Activated naive CD8-positive, alpha-beta T cell treated with anti-CD3 and anti-CD28 coated beads, Interleukin-2, amount 10 ng/mL, durations not matched to agents 7 days and 5 days (primary cell): ENCODE data around the gene MOV10L1. TPM values are rescaled to one million over a fixed set of nuclear protein-coding genes. Genes with fewer than 3 reads are reported as not detected.
A peak's percentile ranks its signal among the peaks of the same experiment; 100 is the strongest.

Source experiments
- ATAC-seq: fragments of 150-1000 bp; cut with Tn5 transposase; one replicate; pipeline ENCODE4 v1.10.0; 2021; ENCODE audit warnings: low read depth, moderate library complexity
- POLR2A ChIA-PET: fragments of 350-600 bp; sonication (Branson Sonifier 250); formaldehyde crosslinking; loops from one replicate; lab custom pipeline; 2021; ENCODE audit warnings: antibody characterized with exemption; lab: Charles Lee
- DNase-seq: peaks from one replicate; pipeline ENCODE4 v3.0.0; 2021
- H3K27ac Mint-ChIP-seq: one replicate; pipeline ENCODE4 v1.8.0; 2022; ENCODE audit warnings: mild to moderate bottlenecking, mixed read lengths
- H3K27me3 Mint-ChIP-seq: one replicate; pipeline ENCODE4 v1.8.0; 2022; ENCODE audit warnings: mild to moderate bottlenecking, moderate library complexity, mixed read lengths
- H3K36me3 Mint-ChIP-seq: one replicate; pipeline ENCODE4 v1.8.0; 2021; ENCODE audit warnings: mild to moderate bottlenecking, mixed read lengths
- H3K4me1 Mint-ChIP-seq: one replicate; pipeline ENCODE4 v1.8.0; 2021; ENCODE audit warnings: mixed read lengths
- H3K4me3 Mint-ChIP-seq: one replicate; pipeline ENCODE4 v1.8.0; 2022; ENCODE audit warnings: mild to moderate bottlenecking, moderate library complexity, mixed read lengths
- H3K9me3 Mint-ChIP-seq: one replicate; pipeline ENCODE4 v1.8.0; 2021; ENCODE audit warnings: mixed read lengths
- total RNA-seq, 2 experiments: library from RNA; stranded (reverse); gene quantifications; one replicate each; pipeline ENCODE4 v1.2.3, GENCODE V29; 2021

Gene MOV10L1
- total RNA-seq, 2 experiments from 2014 or later, result not detected

DNA sequence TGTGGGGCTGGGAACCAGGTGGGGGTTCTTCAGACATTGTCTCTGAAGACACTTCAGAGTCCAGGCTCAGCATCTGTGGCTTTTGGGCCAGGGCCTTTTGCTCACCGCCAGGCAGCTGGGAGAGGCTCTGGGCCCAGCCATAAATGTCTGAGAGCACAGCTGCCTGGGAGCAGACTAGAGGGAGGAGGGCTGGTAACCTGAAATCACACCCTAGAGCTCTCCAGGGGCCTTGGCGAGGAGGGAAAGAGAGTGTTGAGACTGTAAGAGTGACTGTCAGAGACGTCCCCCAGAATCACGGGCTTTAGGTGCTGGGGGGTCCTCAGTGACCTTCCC is 100.0 kb downstream of the MOV10L1 start:
- ATAC-seq, result peak; percentile 4
- POLR2A ChIA-PET, result interaction anchor here (1.0 to 3.1 kb wide), 9 partner anchors 12 to 431 kb away, joined by 3 to 23 read pairs (median 5); partner anchors contain the start of genes LMF2, MLC1, NCAPH2 and SCO2
- H3K4me1 Mint-ChIP-seq, result peaks cover 32% of the 10 kb centered on the region
- no peaks in the 10 kb centered on the region for H3K27me3 Mint-ChIP-seq
- DNase-seq, result no peak
- peak overlapping the region; percentile 98 for H3K27ac Mint-ChIP-seq
- no peaks in the 10 kb centered on the region for H3K9me3 Mint-ChIP-seq
- peaks cover 2% of the 10 kb centered on the region for H3K36me3 Mint-ChIP-seq
- H3K4me3 Mint-ChIP-seq, result peak overlapping the region; percentile 95

- Mint-ChIP-seq H3K27ac (peak overlapping the region; percentile 98), H3K9me3 (no peaks in the 10 kb centered on the region), H3K4me3 (peak overlapping the region; percentile 95), H3K27me3 (no peaks in the 10 kb centered on the region), H3K36me3 (peaks cover 2% of the 10 kb centered on the region), H3K4me1 (peaks cover 32% of the 10 kb centered on the region)
- POLR2A ChIA-PET, result interaction anchor here (0.5 to 3.1 kb wide), 19 partner anchors 9 to 431 kb away, joined by 3 to 23 read pairs (median 6); partner anchors contain the start of genes LMF2, MLC1, NCAPH2 and SCO2
- peak; percentile 53 for ATAC-seq
- DNase-seq, result peak; percentile 87
Observed at GRCh38 chr22:50190182-50190940, 100.6 kb downstream of the MOV10L1 start.

GRCh38 chr22:50190941-50191741 is 101.3 kb downstream of the MOV10L1 start:
- DNase-seq (peak; percentile 69), ATAC-seq (peak; percentile 59)
- Mint-ChIP-seq H3K27me3 (no peaks in the 10 kb centered on the region), H3K4me1 (peaks cover 30% of the 10 kb centered on the region), H3K36me3 (peaks cover 2% of the 10 kb centered on the region), H3K9me3 (no peaks in the 10 kb centered on the region), H3K4me3 (peak overlapping the region; percentile 95), H3K27ac (peak overlapping the region; percentile 98)
- POLR2A ChIA-PET, result interaction anchor here (0.5 to 3.1 kb wide), 19 partner anchors 8 to 430 kb away, joined by 3 to 23 read pairs (median 6); partner anchors contain the start of genes LMF2, MLC1, NCAPH2 and SCO2

- ATAC-seq, result peak; percentile 15
- Mint-ChIP-seq H3K4me1 (peaks cover 26% of the 10 kb centered on the region), H3K27me3 (no peaks in the 10 kb centered on the region), H3K9me3 (no peaks in the 10 kb centered on the region), H3K27ac (peak overlapping the region; percentile 98), H3K4me3 (peak overlapping the region; percentile 95), H3K36me3 (no peaks in the 10 kb centered on the region)
- DNase-seq, result peak; percentile 65
- POLR2A ChIA-PET, result interaction anchor here (0.6 to 3.1 kb wide), 4 partner anchors 9 to 330 kb away, joined by 3 to 23 read pairs (median 8); partner anchors contain the start of genes SELENOO and TUBGCP6
Observed at GRCh38 chr22:50192436-50193204, 102.8 kb downstream of the MOV10L1 start.

DNA sequence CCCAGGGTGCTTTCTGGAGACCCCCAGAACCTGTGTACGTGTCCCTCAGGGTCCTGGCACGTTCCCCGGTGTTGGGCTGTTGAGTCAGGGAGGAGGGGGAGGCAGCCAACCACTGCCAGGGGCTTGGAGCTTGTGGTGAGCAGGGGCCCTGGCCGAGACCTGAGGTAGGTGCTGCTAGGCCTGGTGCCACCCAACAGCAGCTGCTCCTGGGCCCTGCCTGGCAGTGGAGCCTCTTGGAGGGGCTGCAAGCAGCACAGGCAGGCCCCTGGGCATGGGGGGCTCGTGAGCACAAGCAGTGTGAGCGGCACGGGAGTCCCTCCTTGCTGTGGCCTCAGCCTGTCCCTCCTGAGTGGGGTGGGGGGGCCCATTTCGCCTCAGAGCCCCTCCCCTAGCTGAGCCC is 103.8 kb downstream of the MOV10L1 start:
- Mint-ChIP-seq H3K27me3 (no peaks in the 10 kb centered on the region), H3K4me1 (peaks cover 21% of the 10 kb centered on the region), H3K27ac (no peak overlapping the region), H3K36me3 (no peaks in the 10 kb centered on the region), H3K4me3 (no peak overlapping the region), H3K9me3 (no peaks in the 10 kb centered on the region)
- ATAC-seq, result no peak
- POLR2A ChIA-PET, result no interaction called here
- DNase-seq, result no peak

DNA sequence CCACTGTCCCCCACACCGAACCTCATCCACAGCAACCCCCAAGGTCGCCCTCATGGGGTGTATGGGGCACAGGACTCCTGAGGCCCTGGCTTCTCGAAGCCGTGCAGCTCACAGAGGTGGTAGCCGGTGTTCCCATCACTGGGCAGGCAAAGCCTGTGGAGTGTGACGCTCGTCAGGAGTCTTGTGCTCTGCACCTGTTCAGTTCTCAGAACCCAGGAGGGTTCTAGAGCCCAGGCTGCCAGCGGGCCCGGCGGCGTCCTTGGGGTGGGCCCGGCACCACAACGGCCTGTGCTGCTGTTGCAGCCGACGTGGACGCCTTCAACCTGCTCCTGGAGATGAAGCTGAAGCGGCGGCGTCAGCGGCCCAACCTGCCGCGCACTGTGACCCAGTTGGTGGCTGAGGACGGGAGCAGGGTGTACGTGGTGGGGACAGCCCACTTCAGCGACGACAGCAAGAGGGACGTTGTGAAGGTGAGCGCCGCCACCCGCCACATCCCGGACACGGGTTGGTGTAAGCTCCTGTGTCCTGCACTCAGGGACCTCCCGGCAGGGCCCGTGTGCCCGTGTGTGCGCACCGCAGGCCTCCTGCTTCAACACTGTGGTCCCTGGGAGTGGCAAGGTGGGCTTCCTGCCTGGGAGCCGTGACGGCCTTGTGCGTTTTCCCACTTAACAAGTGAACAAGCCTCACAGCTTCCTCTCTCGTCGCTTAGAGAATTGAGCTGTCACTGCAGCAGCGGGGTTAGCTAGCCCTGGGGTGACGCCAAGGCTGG is 104.4 kb downstream of the MOV10L1 start:
- no peaks in the 10 kb centered on the region for H3K27me3 Mint-ChIP-seq
- no peaks in the 10 kb centered on the region for H3K36me3 Mint-ChIP-seq
- no peak for ATAC-seq
- H3K27ac Mint-ChIP-seq, result no peak overlapping the region
- H3K4me1 Mint-ChIP-seq, result peaks cover 21% of the 10 kb centered on the region
- no peaks in the 10 kb centered on the region for H3K9me3 Mint-ChIP-seq
- no peak for DNase-seq
- no peak overlapping the region for H3K4me3 Mint-ChIP-seq
- POLR2A ChIA-PET, result no interaction called here

- H3K4me3 Mint-ChIP-seq, result no peak overlapping the region
- H3K9me3 Mint-ChIP-seq, result no peaks in the 10 kb centered on the region
- H3K27me3 Mint-ChIP-seq, result no peaks in the 10 kb centered on the region
- POLR2A ChIA-PET, result no interaction called here
- ATAC-seq (no peak), DNase-seq (no peak)
- H3K36me3 Mint-ChIP-seq, result peaks cover 1% of the 10 kb centered on the region
- peaks cover 18% of the 10 kb centered on the region for H3K4me1 Mint-ChIP-seq
- H3K27ac Mint-ChIP-seq, result no peak overlapping the region
Observed at GRCh38 chr22:50196256-50196655, 106.5 kb downstream of the MOV10L1 start.

DNA sequence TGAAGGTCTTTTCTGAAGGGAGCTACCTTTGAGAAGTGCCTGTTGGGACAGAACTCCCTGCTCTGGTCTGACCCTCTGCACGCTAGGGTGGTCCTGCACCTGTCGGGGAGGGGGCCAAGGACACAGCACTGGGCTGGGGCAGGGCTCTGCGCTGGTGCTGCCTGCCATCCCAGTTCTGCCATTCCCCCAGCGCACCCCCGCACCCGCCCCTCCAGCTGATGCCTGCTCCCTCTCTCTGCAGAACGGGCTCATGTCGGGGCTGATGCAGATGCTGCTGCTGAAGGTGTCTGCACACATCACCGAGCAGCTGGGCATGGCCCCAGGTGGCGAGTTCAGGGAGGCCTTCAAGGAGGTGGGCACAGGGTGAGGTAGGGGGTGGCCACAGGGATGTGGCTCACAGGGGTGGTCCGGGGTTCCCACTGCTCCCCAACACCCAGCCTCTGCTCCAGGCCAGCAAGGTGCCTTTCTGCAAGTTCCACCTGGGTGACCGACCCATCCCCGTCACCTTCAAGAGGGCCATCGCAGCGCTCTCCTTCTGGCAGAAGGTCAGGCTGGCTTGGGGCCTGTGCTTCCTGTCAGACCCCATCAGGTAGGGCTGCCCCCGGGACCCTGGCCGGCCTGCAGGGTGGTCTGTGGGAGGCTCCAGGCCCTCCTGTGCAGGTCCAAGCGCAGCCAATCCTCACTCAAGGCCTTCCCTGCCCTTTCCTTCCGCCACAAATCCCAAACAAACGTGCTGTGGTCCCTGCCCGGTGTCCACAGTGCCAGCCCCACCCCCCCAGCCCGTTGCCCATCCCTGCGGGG is 107.4 kb downstream of the MOV10L1 start:
- no peaks in the 10 kb centered on the region for H3K9me3 Mint-ChIP-seq
- POLR2A ChIA-PET, result no interaction called here
- H3K27ac Mint-ChIP-seq, result no peak overlapping the region
- ATAC-seq, result no peak
- H3K27me3 Mint-ChIP-seq, result no peaks in the 10 kb centered on the region
- H3K4me3 Mint-ChIP-seq, result no peak overlapping the region
- DNase-seq, result no peak
- peaks cover 13% of the 10 kb centered on the region for H3K4me1 Mint-ChIP-seq
- peaks cover 1% of the 10 kb centered on the region for H3K36me3 Mint-ChIP-seq

DNA sequence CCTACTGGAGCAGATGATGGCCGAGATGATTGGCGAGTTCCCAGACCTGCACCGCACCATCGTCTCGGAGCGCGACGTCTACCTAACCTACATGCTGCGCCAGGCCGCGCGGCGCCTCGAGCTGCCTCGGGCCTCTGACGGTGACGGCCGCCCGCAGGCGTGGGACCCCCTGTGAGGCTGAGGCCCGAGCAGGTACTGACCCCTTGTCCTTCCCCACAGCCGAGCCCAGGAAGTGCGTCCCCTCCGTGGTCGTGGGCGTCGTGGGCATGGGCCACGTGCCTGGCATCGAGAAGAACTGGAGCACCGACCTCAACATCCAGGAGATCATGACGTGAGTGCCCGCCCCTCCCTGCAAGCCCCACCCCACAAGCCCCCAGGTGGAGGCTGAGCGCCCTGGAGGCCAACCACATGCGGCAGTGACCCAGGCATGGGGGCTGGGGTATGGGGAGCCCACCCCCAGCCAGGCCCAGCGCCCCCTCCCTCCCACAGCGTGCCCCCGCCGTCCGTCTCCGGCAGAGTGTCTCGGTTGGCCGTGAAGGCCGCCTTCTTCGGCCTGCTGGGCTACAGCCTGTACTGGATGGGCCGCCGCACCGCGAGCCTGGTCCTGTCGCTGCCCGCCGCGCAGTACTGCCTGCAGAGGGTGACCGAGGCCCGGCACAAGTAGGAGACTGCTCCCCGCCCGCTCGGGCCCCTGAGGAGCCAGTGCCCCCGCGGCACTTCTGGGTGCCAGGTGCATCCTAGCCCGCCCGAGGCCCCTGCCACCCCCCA is 108.2 kb downstream of the MOV10L1 start:
- H3K4me3 Mint-ChIP-seq, result no peak overlapping the region
- no peaks in the 10 kb centered on the region for H3K9me3 Mint-ChIP-seq
- POLR2A ChIA-PET, result no interaction called here
- H3K27ac Mint-ChIP-seq, result no peak overlapping the region
- H3K27me3 Mint-ChIP-seq, result no peaks in the 10 kb centered on the region
- peaks cover 12% of the 10 kb centered on the region for H3K4me1 Mint-ChIP-seq
- DNase-seq (no peak), ATAC-seq (no peak)
- H3K36me3 Mint-ChIP-seq, result peaks cover 3% of the 10 kb centered on the region

GRCh38 chr22:50198624-50199017 is 108.8 kb downstream of the MOV10L1 start:
- DNase-seq, result no peak
- no peaks in the 10 kb centered on the region for H3K27me3 Mint-ChIP-seq
- H3K36me3 Mint-ChIP-seq, result peaks cover 9% of the 10 kb centered on the region
- H3K9me3 Mint-ChIP-seq, result no peaks in the 10 kb centered on the region
- H3K4me1 Mint-ChIP-seq, result peaks cover 12% of the 10 kb centered on the region
- POLR2A ChIA-PET, result interaction anchor here (1.8 kb wide), 1 partner anchor 8 kb away, joined by 14 read pairs; no protein-coding TSS in a partner anchor
- no peak overlapping the region for H3K27ac Mint-ChIP-seq
- ATAC-seq, result no peak
- no peak overlapping the region for H3K4me3 Mint-ChIP-seq

DNA sequence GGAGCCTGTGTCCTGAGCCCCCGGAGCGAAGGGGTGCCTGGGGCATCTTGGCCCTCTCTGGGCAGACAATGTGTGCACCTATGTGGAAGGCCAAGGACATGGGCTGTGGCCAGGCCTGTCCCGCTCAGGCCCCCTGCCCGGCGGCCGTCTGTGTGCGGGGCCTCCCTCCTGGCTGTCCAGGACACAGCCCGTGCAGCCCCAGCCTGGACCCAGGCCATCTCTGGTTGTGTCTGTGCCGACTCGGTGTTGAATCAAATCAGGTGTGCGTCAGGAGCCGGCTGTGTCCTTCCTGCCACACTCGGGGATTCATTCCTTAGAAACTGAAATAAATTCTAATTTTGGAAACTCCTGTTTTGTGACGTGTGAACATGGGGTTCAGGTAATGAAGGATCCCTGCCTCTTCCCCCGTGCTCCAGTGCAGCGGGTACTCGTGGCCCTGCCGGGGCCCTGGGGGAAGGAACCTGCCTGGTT is 109.5 kb downstream of the MOV10L1 start:
- Mint-ChIP-seq H3K4me3 (peak overlapping the region; percentile 70), H3K27ac (peak overlapping the region; percentile 61), H3K36me3 (peaks cover 14% of the 10 kb centered on the region), H3K4me1 (peaks cover 14% of the 10 kb centered on the region), H3K27me3 (no peaks in the 10 kb centered on the region), H3K9me3 (no peaks in the 10 kb centered on the region)
- POLR2A ChIA-PET, result interaction anchor here (0.5 to 1.8 kb wide), 2 partner anchors 8 to 365 kb away, joined by 4 to 14 read pairs; no protein-coding TSS in a partner anchor
- no peak for DNase-seq
- no peak for ATAC-seq
